WTC11 (cell line): ENCODE measurements around the gene ZPR1. TPM values are rescaled to one million over a fixed set of nuclear protein-coding genes. Genes with fewer than 3 reads are reported as not detected.

Experiments used
- ATAC-seq: fragments of 200-7000 bp; cut with Tn5 transposase; 2 replicates; pipeline ENCODE4 v1.10.0; 2021; ENCODE audit warnings: mild to moderate bottlenecking, moderate library complexity
- CTCF ChIA-PET: fragments of 300-600 bp; sonication (Branson Sonifier 250); formaldehyde crosslinking; loops from one replicate; lab custom pipeline; 2021; ENCODE audit warnings: antibody characterized with exemption; lab: Charles Lee
- POLR2A ChIA-PET: fragments of 350-600 bp; sonication (Branson Sonifier 250); formaldehyde crosslinking; loops from one replicate; lab custom pipeline; 2021; ENCODE audit warnings: antibody characterized with exemption; lab: Charles Lee
- DNase-seq: peaks from one replicate; pipeline ENCODE4 v3.0.0; 2021; ENCODE audit warnings: low spot score
- H3K27ac Mint-ChIP-seq: 2 replicates; pipeline ENCODE4 v1.8.0; 2021; ENCODE audit warnings: mixed read lengths
- H3K27me3 Mint-ChIP-seq: 2 replicates; pipeline ENCODE4 v1.8.0; 2021; ENCODE audit warnings: low read depth, mild to moderate bottlenecking, moderate library complexity, mixed read lengths
- H3K36me3 Mint-ChIP-seq: 2 replicates; pipeline ENCODE4 v1.8.0; 2021; ENCODE audit warnings: mixed read lengths
- H3K4me1 Mint-ChIP-seq: 2 replicates; pipeline ENCODE4 v1.8.0; 2022; ENCODE audit warnings: mixed read lengths
- H3K4me3 Mint-ChIP-seq: 2 replicates; pipeline ENCODE4 v1.8.0; 2021; ENCODE audit warnings: mild to moderate bottlenecking, moderate library complexity, mixed read lengths
- H3K9me3 Mint-ChIP-seq: 2 replicates; pipeline ENCODE4 v1.8.0; 2021; ENCODE audit warnings: mixed read lengths
- ATF1 ChIP-seq: sonication (generic); formaldehyde crosslinking; IDR thresholded peaks from 2 replicates; pipeline ENCODE4 v1.8.1; 2023; ENCODE audit warnings: mild to moderate bottlenecking, moderate library complexity, missing genetic modification reagents
- CREM ChIP-seq: sonication (generic); formaldehyde crosslinking; IDR thresholded peaks from 2 replicates; pipeline ENCODE4 v1.8.1; 2022; ENCODE audit warnings: mild to moderate bottlenecking, missing genetic modification reagents, moderate library complexity
- FOXJ3 ChIP-seq: sonication (generic); formaldehyde crosslinking; IDR thresholded peaks from 2 replicates; pipeline ENCODE4 v1.9.0; 2021; ENCODE audit warnings: missing genetic modification reagents, mild to moderate bottlenecking, borderline replicate concordance
- JUN ChIP-seq: sonication (generic); formaldehyde crosslinking; IDR thresholded peaks from 2 replicates; pipeline ENCODE4 v1.8.0; 2023; ENCODE audit warnings: mild to moderate bottlenecking, missing genetic modification reagents
- MYBL2 ChIP-seq: sonication (generic); formaldehyde crosslinking; IDR thresholded peaks from 2 replicates; pipeline ENCODE4 v1.8.1; 2023; ENCODE audit warnings: mild to moderate bottlenecking, moderate library complexity, missing genetic modification reagents
- NFATC4 ChIP-seq: fragments of 250-450 bp; sonication (Bioruptor Pico); IDR thresholded peaks from 2 replicates; pipeline ENCODE4 v1.9.0; 2021; ENCODE audit warnings: mild to moderate bottlenecking
- NFYB ChIP-seq: sonication (generic); formaldehyde crosslinking; conservative IDR thresholded peaks from 2 replicates; pipeline ENCODE4 v1.8.0; 2022; ENCODE audit warnings: low read depth, missing genetic modification reagents
- OVOL2 ChIP-seq: fragments of 250-450 bp; sonication (Bioruptor Pico); IDR thresholded peaks from 2 replicates; pipeline ENCODE4 v1.9.0; 2021; ENCODE audit warnings: mild to moderate bottlenecking, borderline replicate concordance
- PRRX2 ChIP-seq: fragments of 250-450 bp; sonication (Bioruptor Pico); IDR thresholded peaks from 2 replicates; pipeline ENCODE4 v1.8.0; 2021; ENCODE audit warnings: mild to moderate bottlenecking
- RELA ChIP-seq: sonication (generic); formaldehyde crosslinking; IDR thresholded peaks from 2 replicates; pipeline ENCODE4 v1.8.1; 2022; ENCODE audit warnings: missing genetic modification reagents, mild to moderate bottlenecking, borderline replicate concordance
- RORB ChIP-seq: fragments of 250-450 bp; sonication (Bioruptor Pico); IDR thresholded peaks from 2 replicates; pipeline ENCODE4 v1.9.0; 2021; ENCODE audit warnings: mild to moderate bottlenecking
- SOX15 ChIP-seq: fragments of 250-450 bp; sonication (Bioruptor Pico); IDR thresholded peaks from 2 replicates; pipeline ENCODE4 v1.9.0; 2021; ENCODE audit warnings: mild to moderate bottlenecking
- SP1 ChIP-seq: sonication (generic); formaldehyde crosslinking; conservative IDR thresholded peaks from 2 replicates; pipeline ENCODE4 v1.8.1; 2022; ENCODE audit warnings: missing genetic modification reagents
- ZBTB21 ChIP-seq: sonication (generic); formaldehyde crosslinking; IDR thresholded peaks from 2 replicates; pipeline ENCODE4 v1.8.1; 2023; ENCODE audit warnings: mild to moderate bottlenecking, missing genetic modification reagents, borderline replicate concordance
- ZNF121 ChIP-seq: sonication (generic); formaldehyde crosslinking; IDR thresholded peaks from 2 replicates; pipeline ENCODE4 v1.8.0; 2023; ENCODE audit warnings: missing genetic modification reagents
- ZNF138 ChIP-seq: sonication (generic); formaldehyde crosslinking; conservative IDR thresholded peaks from 2 replicates; pipeline ENCODE4 v1.8.1; 2022; ENCODE audit warnings: mild to moderate bottlenecking, moderate library complexity, missing genetic modification reagents
- ZNF423 ChIP-seq: fragments of 250-450 bp; sonication (Bioruptor Pico); IDR thresholded peaks from 2 replicates; pipeline ENCODE4 v2.1.2; 2022; ENCODE audit warnings: mild to moderate bottlenecking, moderate library complexity
- total RNA-seq: library from RNA; stranded (reverse); gene quantifications from 3 replicates; pipeline ENCODE4 v1.2.3, GENCODE V29; 2021
- TF ChIP-seq, protein P1 (sequence below): sonication (generic); formaldehyde crosslinking; conservative IDR thresholded peaks from 2 replicates; pipeline ENCODE4 v1.8.1; 2023; ENCODE audit warnings: mild to moderate bottlenecking, low read depth, missing genetic modification reagents, moderate library complexity
- TF ChIP-seq, protein P2 (sequence below): fragments of 250-450 bp; sonication (Bioruptor Pico); IDR thresholded peaks from 2 replicates; pipeline ENCODE4 v1.9.0; 2021; ENCODE audit warnings: moderate library complexity, mild to moderate bottlenecking, inconsistent platforms, borderline replicate concordance
- TF ChIP-seq, protein P3 (sequence below): sonication (generic); formaldehyde crosslinking; IDR thresholded peaks from 2 replicates; pipeline ENCODE4 v1.8.1; 2022; ENCODE audit warnings: low read depth, mild to moderate bottlenecking, moderate library complexity, missing genetic modification reagents, borderline replicate concordance
- TF ChIP-seq, protein P4 (sequence below): fragments of 250-450 bp; sonication (Bioruptor Pico); IDR thresholded peaks from 2 replicates; pipeline ENCODE4 v2.1.2; 2022; ENCODE audit warnings: mild to moderate bottlenecking, moderate library complexity

Gene ZPR1
- total RNA-seq, 1 experiment from 2014 or later: 59.6 TPM

DNA sequence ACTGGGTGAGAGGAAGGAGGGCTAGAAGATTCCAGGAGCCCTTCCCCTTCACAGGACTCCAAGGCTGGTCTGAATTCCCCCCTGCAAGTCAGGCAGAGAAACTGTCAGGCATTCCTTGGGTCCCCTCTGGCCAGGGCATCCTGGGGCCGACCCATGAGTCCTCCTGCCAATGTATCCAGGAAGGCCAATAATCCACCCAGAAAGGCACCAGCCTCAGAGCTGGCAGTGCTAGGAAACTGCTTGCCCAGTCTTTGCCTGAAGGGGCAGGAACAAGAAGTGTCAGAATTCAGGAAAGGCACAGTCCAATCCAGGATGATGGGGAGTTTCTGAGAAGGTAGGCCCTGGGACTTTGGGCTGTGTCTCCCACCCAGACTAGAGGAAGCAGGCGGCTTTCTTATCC is 56.0 kb downstream of the ZPR1 start:
- no peaks in the 10 kb centered on the region for H3K27me3 Mint-ChIP-seq
- POLR2A ChIA-PET: no interaction called here
- ATAC-seq: no peak
- no peaks in the 10 kb centered on the region for H3K36me3 Mint-ChIP-seq
- TF ChIP-seq, protein P1, sequence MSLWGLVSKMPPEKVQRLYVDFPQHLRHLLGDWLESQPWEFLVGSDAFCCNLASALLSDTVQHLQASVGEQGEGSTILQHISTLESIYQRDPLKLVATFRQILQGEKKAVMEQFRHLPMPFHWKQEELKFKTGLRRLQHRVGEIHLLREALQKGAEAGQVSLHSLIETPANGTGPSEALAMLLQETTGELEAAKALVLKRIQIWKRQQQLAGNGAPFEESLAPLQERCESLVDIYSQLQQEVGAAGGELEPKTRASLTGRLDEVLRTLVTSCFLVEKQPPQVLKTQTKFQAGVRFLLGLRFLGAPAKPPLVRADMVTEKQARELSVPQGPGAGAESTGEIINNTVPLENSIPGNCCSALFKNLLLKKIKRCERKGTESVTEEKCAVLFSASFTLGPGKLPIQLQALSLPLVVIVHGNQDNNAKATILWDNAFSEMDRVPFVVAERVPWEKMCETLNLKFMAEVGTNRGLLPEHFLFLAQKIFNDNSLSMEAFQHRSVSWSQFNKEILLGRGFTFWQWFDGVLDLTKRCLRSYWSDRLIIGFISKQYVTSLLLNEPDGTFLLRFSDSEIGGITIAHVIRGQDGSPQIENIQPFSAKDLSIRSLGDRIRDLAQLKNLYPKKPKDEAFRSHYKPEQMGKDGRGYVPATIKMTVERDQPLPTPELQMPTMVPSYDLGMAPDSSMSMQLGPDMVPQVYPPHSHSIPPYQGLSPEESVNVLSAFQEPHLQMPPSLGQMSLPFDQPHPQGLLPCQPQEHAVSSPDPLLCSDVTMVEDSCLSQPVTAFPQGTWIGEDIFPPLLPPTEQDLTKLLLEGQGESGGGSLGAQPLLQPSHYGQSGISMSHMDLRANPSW: 0 out of 2 replicates have a peak, but pooled peaks have one; percentile 38
- TF ChIP-seq NFYB (CRISPR knock-in tag) (0 out of 2 replicates have a peak, but pooled peaks have one; percentile 3), NFATC4 (CRISPR knock-in tag) (no peak)
- CTCF ChIA-PET: interaction anchor here (0.5 to 4.6 kb wide), 47 partner anchors 9 to 849 kb away, joined by 3 to 91 read pairs (median 5); partner anchors contain the start of genes APOA5 and ZPR1
- no peaks in the 10 kb centered on the region for H3K9me3 Mint-ChIP-seq
- peaks cover 36% of the 10 kb centered on the region for H3K4me1 Mint-ChIP-seq
- no peak for DNase-seq
- no peak overlapping the region for H3K27ac Mint-ChIP-seq
- no peak overlapping the region for H3K4me3 Mint-ChIP-seq

DNA sequence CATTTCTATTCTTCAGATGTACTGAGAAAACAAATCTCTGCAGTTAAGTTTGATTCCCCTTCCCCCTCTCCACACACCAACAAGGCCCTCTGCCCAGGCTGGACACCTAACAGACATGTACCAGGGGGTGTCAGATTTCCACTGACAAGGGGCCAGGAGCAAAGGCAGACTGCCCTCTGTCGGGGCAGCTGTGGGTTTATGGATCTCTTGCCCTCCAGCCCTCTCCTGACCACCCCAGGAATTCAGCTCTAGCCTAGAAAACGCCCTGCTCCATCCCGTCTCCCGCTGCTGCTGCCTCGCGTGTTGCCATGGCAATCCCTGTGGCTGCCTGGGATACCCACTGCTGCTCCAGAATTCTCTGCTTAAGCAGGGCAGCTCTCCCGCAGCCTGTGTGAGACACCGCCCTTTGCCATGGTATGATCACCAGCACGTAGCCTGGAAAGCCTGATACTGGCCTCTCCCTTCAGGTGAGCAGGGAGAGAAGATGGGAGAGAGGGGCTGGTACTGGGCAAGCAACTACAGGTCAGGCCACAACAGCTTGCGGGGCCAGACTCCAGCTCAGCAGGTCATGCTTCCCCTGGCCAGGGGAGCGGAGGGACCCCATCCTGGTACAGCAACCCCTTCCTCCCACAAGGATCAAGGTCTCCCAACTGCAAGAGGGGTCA is 56.6 kb downstream of the ZPR1 start:
- no peaks in the 10 kb centered on the region for H3K36me3 Mint-ChIP-seq
- H3K27me3 Mint-ChIP-seq: no peaks in the 10 kb centered on the region
- H3K4me3 Mint-ChIP-seq: no peak overlapping the region
- POLR2A ChIA-PET: no interaction called here
- ATAC-seq (peak; percentile 50), DNase-seq (peak; percentile 61)
- H3K27ac Mint-ChIP-seq: no peak overlapping the region
- CTCF ChIA-PET: interaction anchor here (0.5 to 4.6 kb wide), 22 partner anchors 8 to 407 kb away, joined by 3 to 91 read pairs (median 11); partner anchors contain the start of genes APOA5 and ZPR1
- TF ChIP-seq NFYB (CRISPR knock-in tag): 0 out of 2 replicates have a peak, but pooled peaks have one; percentile 3
- TF ChIP-seq, protein P2, sequence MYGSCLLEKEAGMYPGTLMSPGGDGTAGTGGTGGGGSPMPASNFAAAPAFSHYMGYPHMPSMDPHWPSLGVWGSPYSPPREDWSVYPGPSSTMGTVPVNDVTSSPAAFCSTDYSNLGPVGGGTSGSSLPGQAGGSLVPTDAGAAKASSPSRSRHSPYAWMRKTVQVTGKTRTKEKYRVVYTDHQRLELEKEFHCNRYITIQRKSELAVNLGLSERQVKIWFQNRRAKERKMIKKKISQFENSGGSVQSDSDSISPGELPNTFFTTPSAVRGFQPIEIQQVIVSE (CRISPR knock-in tag): no peak
- no peaks in the 10 kb centered on the region for H3K9me3 Mint-ChIP-seq
- H3K4me1 Mint-ChIP-seq: peaks cover 39% of the 10 kb centered on the region

DNA sequence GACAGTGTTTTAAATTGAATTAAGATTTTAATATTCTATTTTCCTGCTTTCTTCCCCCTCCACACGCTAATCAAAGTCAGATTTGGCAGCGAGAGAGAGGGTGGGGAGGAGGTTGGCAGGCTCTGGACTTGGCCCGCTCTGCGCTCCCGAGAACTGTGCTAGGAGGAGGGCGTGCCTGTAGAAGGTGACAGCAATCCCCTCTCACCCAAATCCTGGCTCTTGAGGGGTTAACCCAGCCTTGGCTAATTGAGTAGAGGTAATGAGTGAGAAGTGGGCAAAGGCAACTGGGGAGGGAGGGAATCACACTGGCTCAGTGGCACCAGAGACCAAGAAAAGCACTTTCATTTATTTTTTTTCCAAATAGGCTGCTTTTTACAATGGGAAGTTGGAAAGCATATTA is 57.2 kb downstream of the ZPR1 start:
- peaks cover 40% of the 10 kb centered on the region for H3K4me1 Mint-ChIP-seq
- POLR2A ChIA-PET: no interaction called here
- no peak overlapping the region for H3K27ac Mint-ChIP-seq
- DNase-seq (no peak), ATAC-seq (no peak)
- no peak for TF ChIP-seq ZNF138 (CRISPR knock-in tag)
- TF ChIP-seq, protein P1: no peak
- TF ChIP-seq MYBL2 (CRISPR knock-in tag): no peak
- H3K27me3 Mint-ChIP-seq: no peaks in the 10 kb centered on the region
- H3K4me3 Mint-ChIP-seq: no peak overlapping the region
- no peaks in the 10 kb centered on the region for H3K36me3 Mint-ChIP-seq
- CTCF ChIA-PET: interaction anchor here (0.5 to 4.6 kb wide), 18 partner anchors 8 to 408 kb away, joined by 3 to 91 read pairs (median 12); partner anchors contain the start of genes APOA5 and ZPR1
- H3K9me3 Mint-ChIP-seq: no peaks in the 10 kb centered on the region

DNA sequence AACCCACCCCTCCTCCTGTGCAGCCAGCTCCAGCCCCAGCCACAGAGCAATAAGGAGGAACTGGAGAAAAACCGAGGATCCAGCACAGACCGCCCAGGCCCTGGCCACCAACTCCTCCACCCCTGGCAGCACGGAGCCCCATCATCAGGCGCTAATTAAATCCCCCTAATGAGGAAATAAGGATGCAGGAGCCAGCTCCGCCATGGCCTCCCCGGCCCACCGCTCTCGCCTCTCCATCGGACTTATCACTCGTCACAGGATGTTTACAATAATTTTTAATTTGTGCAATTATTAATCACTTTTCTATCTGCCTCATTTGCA is 57.6 kb downstream of the ZPR1 start:
- no peak for DNase-seq
- no peak overlapping the region for H3K27ac Mint-ChIP-seq
- H3K9me3 Mint-ChIP-seq: no peaks in the 10 kb centered on the region
- H3K4me1 Mint-ChIP-seq: peaks cover 40% of the 10 kb centered on the region
- no peaks in the 10 kb centered on the region for H3K27me3 Mint-ChIP-seq
- CTCF ChIA-PET: interaction anchor here (0.5 to 1.1 kb wide), 2 partner anchors 39 to 66 kb away, joined by 3 to 5 read pairs; no protein-coding TSS in a partner anchor
- ATAC-seq: no peak
- no peak overlapping the region for H3K4me3 Mint-ChIP-seq
- POLR2A ChIA-PET: no interaction called here
- H3K36me3 Mint-ChIP-seq: no peaks in the 10 kb centered on the region
- TF ChIP-seq JUN (no peak), SOX15 (CRISPR knock-in tag) (no peak), RELA (CRISPR knock-in tag) (no peak), RORB (no peak), CREM (no peak), ZNF423 (CRISPR knock-in tag) (no peak), PRRX2 (CRISPR knock-in tag) (no peak), ZBTB21 (CRISPR knock-in tag) (no peak), SP1 (CRISPR knock-in tag) (no peak), FOXJ3 (CRISPR knock-in tag) (no peak), OVOL2 (CRISPR knock-in tag) (no peak), ATF1 (CRISPR knock-in tag) (no peak), ZNF121 (CRISPR knock-in tag) (no peak)
- TF ChIP-seq, protein P3, sequence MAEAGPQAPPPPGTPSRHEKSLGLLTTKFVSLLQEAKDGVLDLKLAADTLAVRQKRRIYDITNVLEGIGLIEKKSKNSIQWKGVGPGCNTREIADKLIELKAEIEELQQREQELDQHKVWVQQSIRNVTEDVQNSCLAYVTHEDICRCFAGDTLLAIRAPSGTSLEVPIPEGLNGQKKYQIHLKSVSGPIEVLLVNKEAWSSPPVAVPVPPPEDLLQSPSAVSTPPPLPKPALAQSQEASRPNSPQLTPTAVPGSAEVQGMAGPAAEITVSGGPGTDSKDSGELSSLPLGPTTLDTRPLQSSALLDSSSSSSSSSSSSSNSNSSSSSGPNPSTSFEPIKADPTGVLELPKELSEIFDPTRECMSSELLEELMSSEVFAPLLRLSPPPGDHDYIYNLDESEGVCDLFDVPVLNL: no peak
- TF ChIP-seq, protein P4, sequence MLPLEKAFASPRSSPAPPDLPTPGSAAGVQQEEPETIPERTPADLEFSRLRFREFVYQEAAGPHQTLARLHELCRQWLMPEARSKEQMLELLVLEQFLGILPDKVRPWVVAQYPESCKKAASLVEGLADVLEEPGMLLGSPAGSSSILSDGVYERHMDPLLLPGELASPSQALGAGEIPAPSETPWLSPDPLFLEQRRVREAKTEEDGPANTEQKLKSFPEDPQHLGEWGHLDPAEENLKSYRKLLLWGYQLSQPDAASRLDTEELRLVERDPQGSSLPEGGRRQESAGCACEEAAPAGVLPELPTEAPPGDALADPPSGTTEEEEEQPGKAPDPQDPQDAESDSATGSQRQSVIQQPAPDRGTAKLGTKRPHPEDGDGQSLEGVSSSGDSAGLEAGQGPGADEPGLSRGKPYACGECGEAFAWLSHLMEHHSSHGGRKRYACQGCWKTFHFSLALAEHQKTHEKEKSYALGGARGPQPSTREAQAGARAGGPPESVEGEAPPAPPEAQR: no peak
